NCI-H2227 (cell line): Measurements from ENCODE around the gene MBD5.
A peak's percentile ranks its signal among the peaks of the same experiment; 100 is the strongest.
"Not testable (repeated sequence)": the region's sequence is repeated elsewhere in the genome, so short reads cannot be mapped to it uniquely, and the experiment has no call there.

Experiments
- DNase-seq: peaks from one replicate; lab custom pipeline; 2025; ENCODE audit not compliant: unreplicated experiment; lab: John Stamatoyannopoulos, UW

MBD5 gene

DNA sequence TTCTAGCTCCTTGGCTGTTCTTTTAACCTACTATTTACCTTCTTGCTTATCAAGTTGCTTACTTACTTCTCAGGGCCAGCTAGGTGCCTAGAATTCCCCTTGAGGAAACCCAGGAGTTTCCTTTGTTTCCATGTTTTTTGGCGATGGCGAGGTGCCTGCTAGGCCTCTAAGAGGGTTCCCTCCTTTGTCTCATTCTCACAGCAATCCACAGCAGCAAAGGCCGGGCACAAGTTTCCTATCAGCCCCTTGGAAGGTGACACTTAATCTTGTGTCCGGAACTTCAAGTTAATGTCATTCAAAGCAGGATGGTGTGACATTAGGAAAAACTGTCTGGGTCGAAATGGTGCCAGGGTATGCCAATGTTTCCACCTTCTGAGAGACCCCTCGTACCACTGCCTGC is 521.7 kb downstream of the MBD5 start:
- DNase-seq: no peak

DNA sequence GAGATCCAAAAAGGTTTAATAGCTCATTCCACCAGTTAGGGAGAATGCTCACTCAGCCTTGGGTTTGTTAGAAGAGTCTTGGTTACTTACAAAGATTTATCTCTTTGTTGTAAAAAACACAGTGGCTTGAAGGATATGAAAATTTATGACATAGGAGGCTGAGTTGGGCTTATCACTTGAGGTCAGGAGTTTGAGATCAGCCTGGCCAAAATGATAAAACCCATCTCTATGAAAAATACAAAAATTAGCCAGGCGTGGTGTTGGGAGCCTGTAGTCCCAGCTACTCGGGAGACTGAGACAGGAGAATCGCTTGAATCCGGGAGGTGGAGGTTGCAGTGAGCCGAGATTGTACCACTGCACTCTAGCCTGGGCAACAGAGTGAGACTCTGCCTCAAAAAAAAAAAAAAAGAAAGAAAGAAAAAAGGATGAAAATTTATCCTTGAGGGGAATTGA is 522.2 kb downstream of the MBD5 start:
- DNase-seq: not testable (repeated sequence)

DNA sequence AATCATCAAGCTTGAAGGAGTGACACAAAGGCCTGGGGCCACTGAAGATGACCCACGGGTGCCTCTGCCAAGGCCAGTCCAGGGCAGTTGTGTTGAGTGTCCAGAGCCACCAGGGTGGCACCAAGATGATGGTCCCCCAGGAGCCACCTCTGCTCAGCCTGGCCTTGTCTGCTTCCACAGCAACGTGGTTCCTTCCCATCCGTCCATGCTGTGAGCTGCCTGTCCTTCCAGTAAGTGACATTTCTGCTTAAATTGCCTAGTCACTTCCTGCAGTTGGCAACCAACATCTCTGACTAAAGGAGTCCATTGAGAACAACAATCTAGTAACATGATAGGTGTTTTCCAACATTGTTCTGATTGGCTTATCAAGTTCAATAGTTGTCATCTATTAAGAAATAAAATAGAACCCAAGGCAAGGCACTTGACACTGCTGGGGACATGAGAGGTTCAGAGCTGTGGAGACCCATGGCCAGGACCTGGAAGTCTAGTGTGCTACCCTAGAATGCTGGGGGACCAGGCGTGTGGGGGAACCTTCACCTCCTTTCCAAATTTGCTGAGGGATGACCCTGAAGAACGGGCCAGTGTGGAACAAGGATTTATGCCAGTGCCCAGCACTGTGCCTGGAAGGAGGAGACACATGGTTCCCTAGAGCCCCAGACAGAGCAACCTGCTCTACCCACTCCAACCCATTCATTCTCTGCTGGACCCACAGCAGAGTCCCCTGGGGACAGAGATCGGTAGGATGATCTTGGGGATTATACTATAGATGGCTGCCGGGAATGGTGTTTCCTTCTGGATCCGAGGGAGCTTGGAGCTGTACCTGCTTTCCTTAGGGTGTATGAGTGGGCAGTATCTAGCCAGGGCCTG is 524.7 kb downstream of the MBD5 start:
- no peak for DNase-seq

DNA sequence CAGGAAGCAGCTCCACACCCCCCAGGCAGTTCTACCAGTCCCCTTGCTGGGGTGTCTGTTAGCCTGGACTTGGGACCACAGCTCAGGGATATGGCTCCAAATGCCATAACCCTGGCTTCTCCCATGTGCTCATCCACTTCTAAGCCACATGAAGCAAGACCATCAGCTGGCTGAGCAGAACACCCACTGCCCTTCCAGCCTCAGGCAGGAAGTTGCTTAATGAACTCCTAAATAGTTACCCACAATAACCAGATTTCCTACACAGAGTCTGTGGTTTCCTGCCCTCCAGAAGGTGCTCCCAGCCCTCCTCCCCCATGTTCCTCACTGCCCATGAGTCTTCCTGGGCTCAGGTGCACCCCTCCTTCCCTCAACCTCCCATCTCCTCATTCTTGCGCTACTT is 525.4 kb downstream of the MBD5 start:
- DNase-seq: no peak

DNA sequence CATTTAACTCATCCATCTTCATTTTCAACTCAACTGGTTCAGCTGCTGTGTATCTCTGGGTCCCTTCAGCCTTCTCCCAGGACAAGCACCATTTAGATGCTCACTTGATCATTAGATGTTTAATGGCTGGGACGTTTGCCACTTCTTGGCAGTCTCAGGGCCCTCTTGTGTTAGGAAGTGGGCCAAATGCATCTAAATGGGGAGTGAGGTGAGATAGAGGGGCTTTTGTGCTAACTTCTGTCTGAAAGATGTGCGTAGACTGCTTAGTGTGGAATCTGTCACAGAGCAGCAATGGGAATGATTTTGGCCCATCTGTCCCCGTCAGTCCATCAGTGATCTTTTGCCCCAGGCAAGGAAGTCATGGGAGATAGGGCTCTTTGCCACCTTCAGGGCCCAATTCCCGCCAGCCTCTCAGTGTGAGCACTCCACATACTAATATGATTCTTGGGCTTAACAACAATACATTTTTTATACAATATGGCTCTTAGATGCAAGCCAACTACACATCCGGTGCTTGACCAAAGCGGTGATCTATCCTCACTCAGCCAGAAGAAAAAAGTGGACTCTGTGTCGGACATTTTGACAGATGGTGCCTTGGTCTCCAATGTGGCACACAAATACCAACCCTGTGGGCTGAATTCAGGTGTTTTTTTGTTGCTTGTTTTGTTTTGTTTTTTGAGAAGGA is 528.0 kb downstream of the MBD5 start:
- DNase-seq: no peak

DNA sequence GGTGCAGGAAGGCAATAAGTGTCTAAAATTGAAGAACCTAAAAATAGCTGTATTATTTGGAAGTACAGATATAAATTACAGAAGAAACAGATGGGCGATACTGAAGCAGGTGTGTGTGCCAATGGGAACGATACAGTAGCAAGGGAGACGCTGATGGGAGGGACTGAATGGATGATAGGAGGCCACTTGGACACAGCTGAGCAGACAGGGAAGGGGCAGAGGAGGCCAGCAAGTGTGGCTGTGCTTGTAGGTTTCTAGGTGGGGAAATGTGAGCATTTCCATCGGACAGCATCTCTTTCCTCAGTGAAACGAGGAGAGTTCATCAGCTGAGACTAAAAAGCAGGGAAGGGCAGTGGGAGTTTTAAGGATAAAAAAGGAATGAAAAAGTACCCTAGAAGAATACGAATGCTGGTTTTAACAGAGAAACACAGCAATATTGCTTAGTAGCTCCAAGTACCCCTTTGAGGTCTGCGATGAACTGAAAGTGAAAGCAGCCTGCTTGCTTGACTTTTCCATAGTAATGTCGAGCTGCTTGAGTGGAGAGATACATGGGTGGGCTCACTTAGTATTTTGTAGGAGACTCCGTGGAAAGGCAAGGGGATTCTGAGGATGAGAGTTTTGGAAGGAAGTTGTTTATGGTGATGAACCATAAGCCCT is 531.9 kb downstream of the MBD5 start:
- DNase-seq: peak; percentile 58

DNA sequence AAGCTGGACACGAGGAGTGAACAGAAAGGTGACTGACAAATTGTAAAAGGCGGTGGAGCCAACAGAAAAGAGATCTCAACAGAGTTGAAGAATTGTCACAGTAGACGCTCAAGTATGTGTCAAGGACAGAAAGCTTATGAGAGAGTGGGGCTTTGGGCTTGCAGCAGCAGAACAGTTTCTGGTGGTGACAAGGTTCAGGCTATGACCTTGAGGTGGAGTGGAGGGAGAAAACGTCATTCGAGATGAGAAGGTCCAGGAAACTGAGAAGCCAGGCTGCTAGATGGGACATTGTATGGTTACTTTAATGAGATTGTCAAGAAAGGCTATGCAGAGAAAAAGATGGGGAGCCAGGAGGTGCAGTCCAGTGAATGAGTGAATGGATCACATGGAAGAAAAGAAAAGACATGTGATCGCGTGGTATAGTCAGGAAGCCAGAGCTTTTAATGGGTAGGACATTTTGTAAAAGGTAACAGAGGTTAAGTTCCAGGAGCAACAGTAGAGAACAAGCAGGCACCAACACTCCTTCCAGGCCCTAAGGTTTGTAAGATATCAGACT is 532.5 kb downstream of the MBD5 start:
- no peak for DNase-seq

DNA sequence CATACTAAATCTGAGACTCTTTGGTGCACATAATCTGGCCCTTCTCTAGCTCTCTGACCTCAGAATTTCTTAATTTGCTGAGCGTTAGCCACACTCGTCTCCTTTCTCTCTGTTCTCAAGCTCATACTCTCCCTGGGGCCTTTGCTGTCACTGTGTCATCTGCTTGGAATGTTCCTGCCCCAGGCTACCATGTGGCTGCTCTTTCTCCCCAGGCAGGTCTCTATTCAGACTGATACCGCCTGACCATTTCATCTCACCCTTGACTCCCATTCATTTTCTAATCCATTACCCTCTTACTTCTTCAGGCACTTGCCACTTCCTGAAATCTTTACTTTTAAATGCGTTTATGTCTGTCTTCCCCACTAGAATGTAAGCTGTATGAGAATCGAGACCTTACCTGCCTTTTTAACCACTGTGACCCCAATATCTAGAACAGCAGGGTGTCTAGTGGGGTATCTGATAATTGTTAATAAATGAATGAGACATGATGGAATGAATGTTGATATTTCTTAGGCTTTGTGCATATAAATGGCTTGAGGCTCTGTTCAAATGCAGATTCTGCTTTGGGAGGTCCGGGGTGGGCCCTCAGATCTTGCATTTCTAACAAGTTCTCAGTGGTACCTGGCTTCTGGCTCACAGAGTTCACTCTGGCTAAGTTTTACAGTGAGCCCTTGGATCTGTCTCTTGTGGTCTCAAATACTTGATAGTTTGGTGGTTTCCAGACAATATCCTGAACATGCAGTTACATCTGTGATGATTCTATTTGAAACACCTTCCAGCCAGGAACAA is 533.8 kb downstream of the MBD5 start:
- no peak for DNase-seq

DNA sequence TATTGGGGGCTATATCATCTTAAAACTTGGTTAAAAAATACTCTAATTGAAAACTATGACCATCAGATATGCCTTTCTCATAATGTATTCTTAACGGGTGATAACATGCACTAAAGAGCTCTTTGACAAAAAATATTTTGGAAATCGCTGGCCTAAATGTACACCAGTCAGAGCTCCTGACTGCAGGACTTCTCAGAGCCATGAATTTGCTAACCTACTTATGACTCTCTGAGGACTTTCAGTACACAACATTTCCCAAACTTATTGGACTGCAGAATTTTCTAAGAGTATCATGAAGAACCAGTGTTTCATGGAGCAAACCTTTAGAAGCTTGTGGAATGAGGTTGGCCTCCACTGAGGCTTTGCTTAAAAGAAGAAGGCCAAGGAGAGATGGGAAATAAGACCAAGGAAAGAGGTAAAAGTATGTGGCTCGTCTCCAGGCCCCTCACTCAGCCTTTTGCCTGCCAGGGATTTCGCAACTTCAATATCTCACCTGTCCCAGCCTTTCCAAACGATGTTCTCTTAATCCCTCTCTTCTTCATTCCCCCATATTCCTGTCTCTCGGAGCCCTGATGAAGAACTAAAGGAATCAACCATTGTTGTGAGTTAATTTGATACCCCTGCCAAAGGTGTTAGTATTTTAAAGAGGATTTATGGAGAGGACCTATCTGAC is 534.9 kb downstream of the MBD5 start:
- no peak for DNase-seq

DNA sequence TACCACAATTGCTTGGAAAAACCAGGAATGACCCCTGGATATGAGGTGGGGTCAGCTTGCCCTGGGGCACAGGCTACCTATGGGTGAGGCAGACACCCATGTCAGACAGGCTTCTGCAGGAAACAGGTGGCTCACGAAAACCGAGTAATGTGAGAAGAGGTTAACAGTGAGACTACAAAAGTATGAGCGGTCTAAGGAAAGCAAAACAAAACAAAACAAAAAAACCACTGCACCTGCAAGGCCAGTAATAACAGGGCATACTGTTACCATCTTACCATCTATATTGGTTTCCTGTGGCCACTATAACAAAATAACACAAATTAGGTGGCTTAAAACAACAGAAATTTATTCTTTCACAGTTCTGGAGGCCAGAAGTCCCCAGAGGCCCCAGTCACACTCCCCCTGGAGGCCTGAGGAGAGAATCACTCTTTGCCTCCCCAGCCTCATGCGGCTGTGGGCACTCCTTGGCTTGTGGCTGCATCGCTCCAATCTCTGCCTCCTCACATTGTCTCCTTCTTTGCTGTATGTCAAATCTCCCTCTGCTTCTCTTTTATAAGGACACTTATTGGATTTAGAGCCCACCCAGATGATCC is 537.0 kb downstream of the MBD5 start:
- DNase-seq: no peak

DNA sequence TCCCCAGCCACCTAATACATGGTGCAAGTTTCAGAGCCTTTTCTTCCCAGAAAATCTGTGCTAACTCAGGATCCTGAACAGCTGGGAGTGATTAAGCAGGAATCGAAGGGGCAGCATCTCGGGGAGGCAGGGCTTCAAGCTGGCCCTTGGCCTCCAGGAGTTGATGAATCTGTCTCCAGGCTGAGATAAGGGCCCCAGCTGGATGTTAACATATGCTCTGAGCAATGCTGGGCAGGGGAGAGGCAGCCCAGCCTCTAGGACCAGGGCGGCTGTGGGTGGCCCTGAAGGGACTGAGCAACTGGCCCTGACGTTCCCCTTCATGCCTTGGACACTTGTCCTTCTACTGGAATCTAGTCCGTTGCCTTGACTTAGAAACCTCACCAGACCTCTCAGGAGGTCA is 539.6 kb downstream of the MBD5 start:
- DNase-seq: no peak

DNA sequence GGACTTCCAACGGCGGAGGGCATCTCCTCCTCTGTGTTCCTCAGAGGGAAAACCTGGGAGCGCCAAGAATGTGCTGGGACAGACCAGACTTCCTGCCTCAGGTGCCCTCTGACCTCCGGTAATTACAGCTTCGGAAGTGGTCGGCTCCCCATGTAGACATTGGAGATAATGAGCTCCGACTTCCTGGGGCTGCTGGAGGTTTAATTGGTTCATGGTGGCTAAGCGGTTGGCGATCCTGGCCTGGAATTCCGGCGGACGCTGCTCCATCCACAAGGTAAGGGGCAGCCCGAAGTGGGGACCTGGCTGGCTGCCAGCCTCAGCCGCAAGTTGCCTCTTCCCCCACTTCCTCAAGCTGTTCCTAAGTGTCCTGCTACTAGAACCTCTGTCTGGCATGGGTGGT is 540.5 kb downstream of the MBD5 start:
- peak; percentile 63 for DNase-seq

DNA sequence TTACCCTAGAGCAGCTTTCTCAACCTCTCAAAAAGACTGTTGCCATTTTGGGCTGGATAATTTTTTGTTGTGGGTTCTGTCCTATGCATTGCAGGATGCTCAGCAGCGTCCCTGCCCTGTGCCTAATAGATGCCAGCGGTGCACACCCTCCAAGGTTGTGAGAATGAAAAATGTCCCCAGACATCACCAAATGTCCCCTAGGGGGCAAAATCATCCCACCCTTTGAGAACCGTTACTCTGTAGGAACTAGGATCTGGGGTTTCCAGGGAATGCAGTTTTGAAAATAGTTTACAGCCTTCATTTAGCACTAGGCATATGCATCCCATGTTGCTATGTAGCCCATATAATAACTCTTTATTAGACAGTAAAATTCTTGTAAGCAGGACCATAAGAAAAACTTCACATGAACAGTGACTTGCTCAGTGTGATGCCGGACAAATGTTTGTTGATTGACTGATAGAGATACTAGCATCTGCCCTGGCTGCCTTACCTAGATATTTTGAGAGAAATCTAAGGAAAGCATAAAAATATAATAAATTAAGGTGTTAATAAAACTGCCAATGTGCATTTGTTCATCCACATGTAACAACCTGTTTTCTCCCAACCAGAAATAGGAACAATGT is 544.5 kb downstream of the MBD5 start:
- DNase-seq: no peak
